ENCODE results near the gene NPHS1.

NPHS1 gene

DNA sequence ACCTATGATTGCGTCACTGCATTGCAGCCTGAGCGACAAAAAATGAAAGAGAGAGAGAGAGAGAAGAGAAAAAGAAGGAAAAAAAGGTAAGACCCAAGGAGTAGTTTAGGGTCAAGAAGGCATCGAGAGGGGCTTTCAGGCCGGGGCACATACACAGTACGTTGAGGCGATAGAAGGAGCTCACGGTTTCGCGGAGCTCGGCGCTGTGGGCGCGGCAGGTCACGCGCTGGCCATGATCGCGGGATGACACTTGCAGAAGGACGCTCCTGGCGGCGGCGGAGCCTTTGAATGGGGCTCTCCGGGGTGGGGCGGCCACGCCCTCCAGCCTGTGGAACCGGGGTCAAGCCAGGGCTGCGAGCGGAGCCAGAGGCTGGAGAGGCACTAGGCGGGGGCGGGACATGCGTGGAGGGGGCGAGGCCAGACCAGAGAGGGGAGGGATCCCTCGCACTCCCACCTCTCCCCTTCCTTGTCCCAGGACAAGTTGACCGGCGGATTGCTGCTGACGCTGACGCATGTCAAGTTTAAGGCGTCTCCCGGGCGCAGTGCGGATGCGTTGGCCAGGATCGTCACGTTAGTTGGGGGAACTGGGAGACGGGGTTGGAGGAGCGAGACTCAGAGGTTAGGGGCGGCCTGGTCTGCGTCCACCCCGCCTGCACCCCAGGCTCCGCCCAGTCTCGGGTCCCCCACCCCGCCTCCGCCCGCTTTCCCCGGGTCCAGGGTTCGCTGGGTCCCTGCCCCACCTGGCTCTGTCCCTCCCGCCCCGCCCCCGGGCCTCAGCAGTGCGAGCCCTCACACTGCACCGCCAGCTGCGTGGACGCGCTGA, 6.9 kb downstream of the NPHS1 start:
- Histone ChIP-seq H3K4me2 (ENCODE audit: low read length) (no peak overlapping the region), H3K9me3 (ENCODE audit: control insufficient read depth, insufficient read depth, low read length) (no peaks in the 10 kb centered on the region), H3K36me3 (ENCODE audit: control insufficient read depth, low read length) (no peaks in the 10 kb centered on the region), H3K4me3 (ENCODE audit: low read length) (no peak overlapping the region), H3K27me3 (ENCODE audit: control insufficient read depth, low read length) (peaks cover 9% of the 10 kb centered on the region), H3K79me2 (ENCODE audit: control insufficient read depth, low read length) (no peaks in the 10 kb centered on the region), H3K9me2 (replicated peaks; ENCODE audit: control insufficient read depth, low read length) (no peaks in the 10 kb centered on the region), H3K27ac (ENCODE audit: low read depth, low read length) (no peak overlapping the region), H4K20me1 (ENCODE audit: control insufficient read depth, insufficient read depth, low read depth, low read length) (no peaks in the 10 kb centered on the region), H3F3A (ENCODE audit: control insufficient read depth, insufficient read depth) (no peaks in the 10 kb centered on the region), H3K4me1 (ENCODE audit: control insufficient read depth, low read length) (no peaks in the 10 kb centered on the region)
- TF ChIP-seq, protein P1, sequence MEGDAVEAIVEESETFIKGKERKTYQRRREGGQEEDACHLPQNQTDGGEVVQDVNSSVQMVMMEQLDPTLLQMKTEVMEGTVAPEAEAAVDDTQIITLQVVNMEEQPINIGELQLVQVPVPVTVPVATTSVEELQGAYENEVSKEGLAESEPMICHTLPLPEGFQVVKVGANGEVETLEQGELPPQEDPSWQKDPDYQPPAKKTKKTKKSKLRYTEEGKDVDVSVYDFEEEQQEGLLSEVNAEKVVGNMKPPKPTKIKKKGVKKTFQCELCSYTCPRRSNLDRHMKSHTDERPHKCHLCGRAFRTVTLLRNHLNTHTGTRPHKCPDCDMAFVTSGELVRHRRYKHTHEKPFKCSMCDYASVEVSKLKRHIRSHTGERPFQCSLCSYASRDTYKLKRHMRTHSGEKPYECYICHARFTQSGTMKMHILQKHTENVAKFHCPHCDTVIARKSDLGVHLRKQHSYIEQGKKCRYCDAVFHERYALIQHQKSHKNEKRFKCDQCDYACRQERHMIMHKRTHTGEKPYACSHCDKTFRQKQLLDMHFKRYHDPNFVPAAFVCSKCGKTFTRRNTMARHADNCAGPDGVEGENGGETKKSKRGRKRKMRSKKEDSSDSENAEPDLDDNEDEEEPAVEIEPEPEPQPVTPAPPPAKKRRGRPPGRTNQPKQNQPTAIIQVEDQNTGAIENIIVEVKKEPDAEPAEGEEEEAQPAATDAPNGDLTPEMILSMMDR (IDR thresholded peaks at IDR 0.05; ENCODE audit: low read depth, low read length, poor library complexity, severe bottlenecking) = no peak
- TF ChIP-seq EZH2phosphoT487 (IDR thresholded peaks at IDR 0.05; ENCODE audit: borderline replicate concordance, low read length) = no peak

DNA sequence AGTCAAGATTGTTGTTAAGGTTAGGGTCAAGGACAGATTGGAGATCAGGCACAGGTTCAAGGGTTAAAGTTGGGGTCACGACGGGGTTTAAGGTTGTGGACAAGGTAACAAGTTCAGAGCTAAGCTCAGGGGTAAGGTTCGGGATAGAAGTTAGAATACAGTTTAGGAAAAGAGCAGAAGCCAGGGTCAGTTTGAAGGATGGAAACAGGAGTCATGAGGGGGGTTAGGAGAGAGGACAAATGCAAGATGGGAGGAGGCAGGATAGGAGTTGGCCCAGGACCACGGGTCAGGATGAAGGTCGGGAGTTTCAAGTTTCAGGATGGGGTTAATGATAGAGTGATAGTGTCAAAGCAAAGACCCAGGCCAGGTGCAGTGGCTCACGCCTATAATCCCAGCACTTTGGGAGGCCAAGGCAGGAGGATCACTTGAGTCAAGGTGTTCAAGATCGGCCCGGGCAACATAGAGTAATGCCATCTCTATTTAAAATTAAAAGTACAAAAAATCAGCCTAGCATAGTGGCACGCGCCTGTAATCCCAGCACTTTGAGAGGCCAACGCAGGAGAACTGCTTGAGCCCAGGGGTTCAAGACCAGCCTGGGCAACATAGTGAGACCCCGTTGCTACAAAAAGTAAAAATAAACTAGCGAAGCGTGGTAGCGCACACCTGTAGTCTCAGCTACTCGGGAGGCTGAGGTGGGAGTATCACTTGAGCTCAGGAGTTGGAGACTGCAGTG, 7.7 kb downstream of the NPHS1 start:
- Histone ChIP-seq H3K27me3 (ENCODE audit: control insufficient read depth, low read length) (peaks cover 9% of the 10 kb centered on the region), H3K79me2 (ENCODE audit: control insufficient read depth, low read length) (no peaks in the 10 kb centered on the region), H3K4me3 (ENCODE audit: low read length) (no peak overlapping the region), H3K36me3 (ENCODE audit: control insufficient read depth, low read length) (no peaks in the 10 kb centered on the region), H3K9me3 (ENCODE audit: control insufficient read depth, insufficient read depth, low read length) (no peaks in the 10 kb centered on the region), H3K9me2 (replicated peaks; ENCODE audit: control insufficient read depth, low read length) (no peaks in the 10 kb centered on the region), H3K4me1 (ENCODE audit: control insufficient read depth, low read length) (no peaks in the 10 kb centered on the region), H4K20me1 (ENCODE audit: control insufficient read depth, insufficient read depth, low read depth, low read length) (no peaks in the 10 kb centered on the region), H3K27ac (ENCODE audit: low read depth, low read length) (no peak overlapping the region), H3K4me2 (ENCODE audit: low read length) (no peak overlapping the region), H3F3A (ENCODE audit: control insufficient read depth, insufficient read depth) (no peaks in the 10 kb centered on the region)
- TF ChIP-seq, protein P1 (IDR thresholded peaks at IDR 0.05; ENCODE audit: low read depth, low read length, poor library complexity, severe bottlenecking) = no peak
- TF ChIP-seq EZH2phosphoT487 (IDR thresholded peaks at IDR 0.05; ENCODE audit: borderline replicate concordance, low read length) = no peak

DNA sequence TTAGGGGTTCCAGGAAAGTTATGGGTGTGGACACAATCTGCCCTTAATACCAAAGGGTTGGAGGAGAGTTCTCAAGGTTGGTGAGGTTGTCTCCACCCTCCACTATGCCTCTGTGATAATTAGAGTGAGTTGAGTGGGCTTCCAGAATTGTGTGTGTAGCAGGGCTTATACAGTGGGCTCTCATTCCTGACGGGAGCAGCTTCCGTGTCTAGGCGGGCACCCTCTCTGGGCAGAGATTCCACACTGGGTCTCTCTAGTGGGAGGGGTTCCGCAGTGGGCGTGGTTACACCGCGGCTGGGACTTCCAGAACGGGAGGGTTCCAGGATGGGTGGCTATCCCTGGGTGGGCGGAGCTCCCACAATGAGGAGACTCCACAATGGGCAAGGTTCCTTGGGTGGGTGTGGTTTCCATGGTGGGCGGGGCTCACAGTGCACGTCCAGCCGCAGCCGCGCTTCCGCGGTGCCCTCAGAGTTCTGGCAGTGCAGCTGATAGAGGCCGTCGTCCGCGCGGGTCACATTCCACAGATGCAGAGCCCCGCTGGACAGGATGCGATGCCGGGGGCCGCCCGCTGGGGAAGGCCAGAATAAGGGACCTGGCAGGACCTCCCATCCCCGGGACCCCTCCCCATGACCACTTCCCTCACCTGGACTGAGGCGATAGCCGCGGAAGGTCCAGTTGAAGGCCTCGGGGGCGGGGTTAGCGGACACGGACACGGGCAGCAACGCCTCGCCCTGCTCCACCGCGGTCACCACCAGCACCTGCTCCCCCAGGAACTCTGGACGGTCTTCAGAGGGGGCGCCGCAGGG, 8.4 kb downstream of the NPHS1 start:
- TF ChIP-seq, protein P1 (IDR thresholded peaks at IDR 0.05; ENCODE audit: low read depth, low read length, poor library complexity, severe bottlenecking) = no peak
- no peak for TF ChIP-seq EZH2phosphoT487 (IDR thresholded peaks at IDR 0.05; ENCODE audit: borderline replicate concordance, low read length)
- Histone ChIP-seq H3K79me2 (ENCODE audit: control insufficient read depth, low read length) (no peaks in the 10 kb centered on the region), H3K9me2 (replicated peaks; ENCODE audit: control insufficient read depth, low read length) (no peaks in the 10 kb centered on the region), H3K27me3 (ENCODE audit: control insufficient read depth, low read length) (peaks cover 9% of the 10 kb centered on the region), H3K4me3 (ENCODE audit: low read length) (no peak overlapping the region), H3K36me3 (ENCODE audit: control insufficient read depth, low read length) (no peaks in the 10 kb centered on the region), H3K4me1 (ENCODE audit: control insufficient read depth, low read length) (no peaks in the 10 kb centered on the region), H3K4me2 (ENCODE audit: low read length) (no peak overlapping the region), H4K20me1 (ENCODE audit: control insufficient read depth, insufficient read depth, low read depth, low read length) (no peaks in the 10 kb centered on the region), H3K9me3 (ENCODE audit: control insufficient read depth, insufficient read depth, low read length) (peaks cover 4% of the 10 kb centered on the region), H3F3A (ENCODE audit: control insufficient read depth, insufficient read depth) (no peaks in the 10 kb centered on the region), H3K27ac (ENCODE audit: low read depth, low read length) (no peak overlapping the region)

All from DOHH2 (cell line).